Endometrial microvascular endothelial cells (primary cell): ENCODE results near the gene TSPAN4. TPM values are rescaled to one million over a fixed set of nuclear protein-coding genes. Genes with fewer than 3 reads are reported as not detected.

Source experiments
- in situ Hi-C: cut with HindIII; loops from 2 replicates; pipeline ENCODE4 v1.10.0; 2017; ENCODE audit warnings: low sequenced_read_pairs, low pct_unique_long_range_greater_than_20kb; ENCODE audit errors: inconsistent ontology term
- total RNA-seq: library from RNA; depleted of rRNA; stranded (reverse); fragments of >200 nt; gene quantifications from one replicate; pipeline ENCODE4 v1.2.3, GENCODE V29; 2015; ENCODE audit errors: inconsistent ontology term

TSPAN4 gene
- total RNA-seq, 1 donor from 2014 or later: 220 TPM

DNA sequence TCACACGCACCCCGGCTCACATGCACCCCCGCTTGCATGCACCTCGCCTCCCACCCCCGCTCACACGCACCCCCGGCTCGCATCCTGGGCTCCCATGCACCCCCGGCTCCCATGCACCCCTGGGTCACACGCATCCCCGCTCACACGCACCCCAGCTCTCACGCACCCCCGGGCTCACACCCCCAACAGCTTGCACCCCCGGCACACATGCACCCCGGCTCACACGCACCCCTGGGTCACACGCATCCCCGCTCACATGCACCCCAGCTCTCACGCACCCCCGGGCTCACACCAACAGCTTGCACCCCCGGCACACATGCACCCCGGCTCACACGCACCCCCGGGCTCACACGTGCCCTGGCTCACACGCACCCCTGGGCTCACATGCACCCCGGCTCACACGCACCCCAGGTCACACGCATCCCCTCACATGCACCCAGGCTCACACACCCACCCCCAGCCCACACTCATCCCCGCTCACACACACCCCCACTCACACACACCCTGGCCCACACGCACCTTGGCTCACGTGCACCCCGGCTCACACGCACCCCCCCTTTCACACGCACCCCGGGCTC, 16.2 kb downstream of the TSPAN4 start:
- in situ Hi-C loops: no loop called here

- in situ Hi-C loops: no loop called here
Observed at GRCh38 chr11:859394-860131, 16.9 kb downstream of the TSPAN4 start.

DNA sequence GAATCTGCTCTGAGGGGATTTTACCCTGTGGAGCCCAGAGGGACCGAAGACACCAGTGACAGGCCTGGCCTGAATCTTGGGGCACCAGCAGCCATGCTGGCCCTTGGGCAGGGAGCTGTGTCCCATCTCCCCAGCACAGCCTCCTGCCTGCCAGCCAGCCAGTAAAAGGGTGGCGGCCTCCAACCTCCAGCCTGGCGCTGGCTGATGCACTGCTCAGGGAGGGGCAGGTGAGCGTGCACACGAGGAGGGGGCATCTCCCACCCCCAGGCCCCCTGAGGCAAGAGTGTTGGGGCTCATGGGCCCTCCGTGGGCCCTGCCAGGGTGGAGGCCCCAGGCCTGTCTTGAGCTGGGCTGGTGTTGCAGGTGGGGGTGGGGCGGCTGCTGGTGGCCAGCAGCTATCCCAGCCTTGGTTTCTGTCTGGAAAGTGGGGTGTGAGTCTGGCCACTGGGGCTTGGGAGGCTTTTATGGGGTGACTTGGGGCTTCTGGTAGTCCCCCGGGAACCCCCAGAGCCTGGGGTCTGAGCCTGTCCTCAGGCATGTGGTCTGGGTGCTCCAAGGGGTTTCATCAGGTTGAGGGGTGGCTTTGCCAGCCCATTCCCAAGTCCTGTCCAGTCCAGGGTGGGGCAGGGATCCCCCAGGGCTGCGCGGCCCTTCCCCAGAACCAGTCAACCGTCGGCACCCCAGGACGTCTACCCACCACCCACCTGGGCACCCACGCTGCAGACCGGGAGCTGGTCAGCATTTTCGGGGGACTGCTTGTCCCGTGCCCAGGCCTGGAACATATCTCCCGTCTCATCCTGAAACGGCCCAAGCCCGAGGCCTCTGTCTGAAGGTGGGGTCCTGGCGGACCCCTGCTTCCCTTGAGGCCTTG, 17.8 kb downstream of the TSPAN4 start:
- in situ Hi-C loops: no loop called here

DNA sequence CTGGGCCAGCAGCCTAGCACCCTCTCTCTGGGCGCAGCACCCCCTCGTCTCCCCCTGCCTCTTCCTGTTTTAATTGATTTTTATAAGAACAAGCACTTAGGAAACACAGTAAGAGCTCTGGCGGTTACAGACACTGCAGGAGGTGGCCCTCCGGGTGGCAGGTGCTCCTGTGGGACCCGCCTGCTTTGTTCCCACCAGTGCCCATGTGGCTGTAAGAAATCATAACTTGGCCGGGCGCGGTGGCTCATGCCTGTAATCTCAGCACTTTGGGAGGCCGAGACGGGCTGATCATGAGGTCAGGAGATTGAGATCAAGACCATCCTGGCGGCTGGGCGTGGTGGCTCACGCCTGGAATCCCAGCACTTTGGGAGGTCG, 18.4 kb downstream of the TSPAN4 start:
- in situ Hi-C loops: no loop called here

DNA sequence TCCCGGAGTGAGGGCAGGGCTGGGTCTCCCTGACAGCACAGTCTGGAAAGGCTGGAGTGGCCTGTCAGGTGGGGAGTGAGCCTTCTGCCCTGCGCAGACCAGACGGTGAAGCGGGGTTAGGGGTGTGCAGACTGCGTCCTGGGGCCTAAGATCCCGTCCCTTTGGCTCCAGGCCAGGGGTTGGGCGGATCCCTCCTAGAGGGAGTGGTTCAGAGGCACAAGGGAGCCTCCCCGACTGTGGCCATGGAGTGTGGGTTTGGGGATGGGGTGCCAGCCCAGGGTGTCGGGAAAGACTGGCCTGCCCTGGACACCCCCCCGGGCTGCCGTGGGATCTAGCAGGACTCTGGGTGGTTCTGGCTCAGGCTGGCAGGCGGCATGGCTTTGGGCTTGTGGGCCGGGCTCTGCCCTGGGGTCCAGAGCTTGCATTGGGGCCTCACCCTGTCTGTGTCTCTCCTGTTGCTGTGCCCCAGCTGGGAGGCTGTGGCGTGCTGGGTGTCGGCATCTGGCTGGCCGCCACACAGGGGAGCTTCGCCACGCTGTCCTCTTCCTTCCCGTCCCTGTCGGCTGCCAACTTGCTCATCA, 19.5 kb downstream of the TSPAN4 start:
- in situ Hi-C loops: no loop called here

- in situ Hi-C loops: no loop called here
Observed at GRCh38 chr11:862696-863022, 20.0 kb downstream of the TSPAN4 start.

GRCh38 chr11:863023-863909, 20.6 kb downstream of the TSPAN4 start:
- in situ Hi-C loops: no loop called here

GRCh38 chr11:863910-864827, 21.5 kb downstream of the TSPAN4 start:
- in situ Hi-C loops: no loop called here

DNA sequence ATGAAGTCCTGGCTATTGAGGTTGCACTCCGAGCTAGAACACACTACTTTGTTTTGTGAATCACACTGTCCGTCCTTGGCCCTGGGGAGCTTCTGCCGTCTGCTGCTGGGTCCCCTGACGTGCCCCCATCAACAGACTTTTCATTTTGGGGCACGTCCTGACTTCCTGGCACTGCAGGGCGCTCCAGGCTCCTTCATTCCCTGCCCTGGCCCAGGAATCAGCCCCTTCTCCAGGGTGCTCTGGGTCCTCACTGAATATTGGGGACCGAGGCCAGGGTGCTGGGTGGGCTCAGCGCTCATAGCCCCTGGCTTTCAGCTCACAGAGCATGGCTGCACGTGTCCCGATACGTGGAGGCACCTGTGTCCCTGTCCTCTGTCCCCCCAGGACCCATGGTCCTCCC, 22.2 kb downstream of the TSPAN4 start:
- in situ Hi-C loops: no loop called here

- in situ Hi-C loops: no loop called here
Observed at GRCh38 chr11:865462-866430, 23.1 kb downstream of the TSPAN4 start.

DNA sequence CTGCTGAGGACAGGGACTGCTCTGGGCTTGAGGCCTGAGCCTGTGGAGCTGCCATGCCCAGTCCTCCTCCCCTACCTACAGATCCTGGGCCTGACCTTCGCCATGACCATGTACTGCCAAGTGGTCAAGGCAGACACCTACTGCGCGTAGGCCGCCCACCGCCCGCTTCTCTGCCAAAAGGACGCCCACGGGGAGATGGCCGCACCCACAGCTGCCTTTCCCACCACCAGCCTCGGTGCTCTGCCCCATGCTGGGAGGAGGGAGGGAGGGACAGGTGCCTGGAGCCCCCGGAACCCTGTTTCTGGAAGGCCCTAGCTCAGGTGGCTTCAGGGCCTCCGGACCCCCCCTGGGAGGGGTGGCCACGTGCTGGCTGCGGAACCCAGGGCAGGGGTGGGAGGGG, 23.8 kb downstream of the TSPAN4 start:
- in situ Hi-C loops: no loop called here

GRCh38 chr11:867856-868358, 25.3 kb downstream of the TSPAN4 start:
- in situ Hi-C loops: no loop called here

GRCh38 chr11:868394-868793, 25.7 kb downstream of the TSPAN4 start:
- in situ Hi-C loops: no loop called here

GRCh38 chr11:868802-869201, 26.1 kb downstream of the TSPAN4 start:
- in situ Hi-C loops: no loop called here

- in situ Hi-C loops: no loop called here
Observed at GRCh38 chr11:869399-870126, 26.9 kb downstream of the TSPAN4 start.

- in situ Hi-C loops: no loop called here
Observed at GRCh38 chr11:870127-870413, 27.4 kb downstream of the TSPAN4 start.
